GM04503 (cell line): ENCODE results near the gene ZNF683.
"Not testable (repeated sequence)": the region's sequence is repeated elsewhere in the genome, so short reads cannot be mapped to it uniquely, and the experiment has no call there.

Source experiments
- DNase-seq: peaks from one replicate; pipeline ENCODE4 v3.0.0-alpha.2; 2012; ENCODE audit warnings: low read depth

ZNF683 gene

GRCh38 chr1:26372611-26373010 lies at the start of gene ZNF683:
ZNF683 (minus strand) TSS chr1:26372750; CDS start chr1:26368571, 4,179 bp downstream.
- DNase-seq, result not testable (repeated sequence)

DNA sequence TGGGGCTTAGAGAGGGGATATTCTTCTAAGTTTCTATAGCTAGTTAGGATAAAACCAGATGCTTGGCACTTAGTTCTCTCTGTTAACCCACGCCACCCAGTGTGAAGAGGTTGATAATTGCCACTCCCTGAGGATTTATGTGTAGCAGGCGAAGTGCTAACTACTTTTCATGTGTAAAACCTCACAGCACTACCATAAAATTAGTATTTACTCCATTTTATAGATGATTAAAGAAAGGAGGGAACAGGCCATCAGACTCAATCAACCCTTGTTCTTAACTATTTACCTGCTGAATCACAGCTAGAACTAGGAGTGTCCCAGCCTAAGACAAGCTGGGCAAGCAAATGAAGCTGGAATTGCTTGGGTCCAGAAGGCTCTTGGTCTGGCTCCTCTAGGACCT lies 46.9 kb upstream of the ZNF683 start:
- DNase-seq, result no peak

- no peak for DNase-seq
These were observed 46.4 kb upstream of the ZNF683 start for GRCh38 chr1:26418865-26419349.

GRCh38 chr1:26417111-26417759 lies 44.7 kb upstream of the ZNF683 start:
- no peak for DNase-seq

GRCh38 chr1:26413031-26413430 lies 40.5 kb upstream of the ZNF683 start:
- DNase-seq, result no peak

GRCh38 chr1:26412180-26412840 lies 39.8 kb upstream of the ZNF683 start:
- no peak for DNase-seq

GRCh38 chr1:26411624-26412074 lies 39.1 kb upstream of the ZNF683 start:
- no peak for DNase-seq

DNA sequence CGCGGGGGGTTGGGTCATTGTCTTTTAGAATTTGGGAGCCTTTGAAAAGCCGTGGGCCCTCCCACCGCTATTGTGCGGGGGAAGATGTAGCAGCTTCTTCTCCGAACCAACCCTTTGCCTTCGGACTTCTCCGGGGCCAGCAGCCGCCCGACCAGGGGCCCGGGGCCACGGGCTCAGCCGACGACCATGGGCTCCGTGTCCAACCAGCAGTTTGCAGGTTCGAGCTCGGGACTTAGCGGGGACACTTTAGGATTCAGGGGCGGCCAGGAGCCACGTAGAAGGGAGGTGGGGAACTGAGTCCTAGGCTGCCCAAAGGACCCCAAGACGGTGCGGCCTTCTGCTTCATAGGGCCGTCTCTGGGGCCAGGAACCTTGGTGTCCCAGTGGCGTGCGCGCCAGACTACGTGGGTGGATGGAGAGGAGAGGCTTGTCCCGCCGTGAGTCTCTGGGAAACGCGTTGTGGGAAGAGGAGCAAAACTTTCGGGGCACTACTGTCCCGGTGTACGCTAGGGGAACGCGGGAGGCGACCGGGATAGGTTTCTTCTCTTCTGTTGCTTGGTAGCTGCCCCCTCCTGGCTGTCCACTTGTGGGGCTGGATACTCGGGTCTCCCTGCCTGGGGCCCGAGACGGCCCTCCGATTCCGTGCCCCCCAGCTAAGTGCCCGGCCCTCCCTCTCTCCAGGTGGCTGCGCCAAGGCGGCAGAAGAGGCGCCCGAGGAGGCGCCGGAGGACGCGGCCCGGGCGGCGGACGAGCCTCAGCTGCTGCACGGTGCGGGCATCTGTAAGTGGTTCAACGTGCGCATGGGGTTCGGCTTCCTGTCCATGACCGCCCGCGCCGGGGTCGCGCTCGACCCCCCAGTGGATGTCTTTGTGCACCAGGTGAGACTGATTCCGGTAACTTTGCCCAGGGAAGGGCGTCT lies 38.4 kb upstream of the ZNF683 start, which contains the start of gene LIN28A:
Gene LIN28A (plus strand): TSS at position 112 of the 918 bp plus-strand sequence. CDS start 75 bp downstream, at position 187.
- no peak for DNase-seq

- no peak for DNase-seq
These were observed 36.7 kb upstream of the ZNF683 start for GRCh38 chr1:26409191-26409807.

DNA sequence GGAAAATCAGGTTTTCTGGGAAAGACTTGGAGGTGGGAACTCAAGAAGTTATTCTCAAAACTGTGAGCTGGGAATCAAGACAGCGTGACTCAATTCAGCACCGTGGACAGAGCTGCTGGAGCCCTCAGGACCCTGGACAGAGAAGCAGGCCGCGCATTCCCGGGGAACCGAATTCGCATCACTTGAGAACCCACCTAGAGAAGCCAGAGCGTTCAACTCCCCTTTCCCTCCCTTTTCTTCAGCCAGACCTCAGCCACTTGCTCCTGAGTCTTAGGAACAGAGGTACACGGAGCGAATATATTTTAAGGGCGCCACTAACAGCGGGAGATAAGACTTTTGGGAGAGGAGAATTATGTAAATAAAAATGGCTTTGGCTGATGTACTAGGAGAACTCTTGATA lies 36.1 kb upstream of the ZNF683 start:
- no peak for DNase-seq

GRCh38 chr1:26405281-26405915 lies 32.8 kb upstream of the ZNF683 start:
- DNase-seq, result no peak

GRCh38 chr1:26404641-26405040 lies 32.1 kb upstream of the ZNF683 start:
- DNase-seq, result no peak

- DNase-seq, result no peak
These were observed 31.1 kb upstream of the ZNF683 start for GRCh38 chr1:26403656-26404055.

GRCh38 chr1:26401891-26402290 lies 29.3 kb upstream of the ZNF683 start:
- no peak for DNase-seq

DNA sequence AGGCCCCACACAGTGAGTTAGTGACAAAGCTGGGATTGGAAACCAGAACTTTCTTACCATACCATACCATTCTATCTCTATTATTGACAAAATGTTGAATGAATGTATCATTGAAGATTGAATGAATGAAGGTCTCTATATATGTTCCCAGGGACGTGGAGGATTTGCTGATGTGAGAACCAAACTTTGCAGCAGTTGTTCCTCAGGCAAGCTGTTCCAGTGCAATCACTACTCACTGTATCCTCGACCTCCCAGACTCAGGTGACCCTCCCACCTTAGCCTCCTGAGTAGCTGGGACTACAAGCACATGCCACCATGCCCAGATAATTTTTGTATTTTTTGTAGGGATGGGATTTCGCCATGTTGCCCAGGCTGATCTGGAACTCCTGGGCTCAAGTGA lies 26.5 kb upstream of the ZNF683 start:
- no peak for DNase-seq

DNA sequence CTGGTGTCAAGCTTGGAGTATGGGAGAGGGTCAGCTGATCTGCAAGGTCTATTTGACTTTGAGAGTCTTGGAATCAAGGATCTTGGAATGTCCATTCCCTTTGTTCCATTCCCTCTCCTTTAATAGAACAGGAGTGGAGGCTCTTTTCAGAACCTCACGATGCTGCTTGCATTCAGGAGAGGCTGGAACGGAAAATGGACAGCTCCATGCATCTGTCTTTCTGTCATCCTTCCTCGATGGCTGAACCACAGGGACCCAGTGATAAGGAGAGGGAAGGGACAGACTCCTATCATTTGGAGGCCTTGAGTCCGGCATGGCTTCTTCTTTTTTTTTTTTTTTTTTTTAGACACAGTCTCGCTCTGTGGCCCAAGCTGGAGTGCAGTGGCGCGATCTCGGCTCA lies 23.2 kb upstream of the ZNF683 start:
- no peak for DNase-seq

- DNase-seq, result no peak
These were observed 18.9 kb upstream of the ZNF683 start for GRCh38 chr1:26391450-26391849.

- DNase-seq, result no peak
These were observed 17.2 kb upstream of the ZNF683 start for GRCh38 chr1:26389604-26390247.

GRCh38 chr1:26388791-26389445 lies 16.4 kb upstream of the ZNF683 start:
- DNase-seq, result no peak

DNA sequence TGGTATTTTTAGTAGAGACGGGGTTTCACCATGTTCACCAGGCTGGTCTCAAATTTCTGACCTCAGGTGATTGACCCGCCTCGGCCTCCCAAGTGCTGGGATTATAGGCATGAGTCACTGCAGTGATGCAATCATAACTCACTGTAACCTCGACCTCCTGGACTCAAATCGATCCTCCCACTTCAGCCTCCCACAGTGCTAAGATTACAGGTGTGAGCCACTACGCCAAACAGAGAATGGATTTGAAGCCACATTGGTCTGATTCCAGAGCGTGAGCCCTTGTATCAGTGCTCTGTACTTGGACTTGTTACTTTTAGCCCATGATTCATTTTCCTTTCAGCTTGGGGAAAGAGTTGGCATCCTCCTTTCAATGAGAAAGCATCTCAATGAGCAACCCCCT lies 14.9 kb upstream of the ZNF683 start:
- no peak for DNase-seq
